Liver (tissue), 3 donors: ENCODE results near the gene CHST12.

Experiments
- ATF3 ChIP-seq: IDR thresholded peaks from 2 replicates; pipeline ENCODE4 v1.6.1; 2016; ENCODE audit warnings: antibody characterized with exemption
- CTCF ChIP-seq: fragments of 150-350 bp; IDR thresholded peaks from 2 replicates; pipeline ENCODE4 v1.5.1; 2017; ENCODE audit warnings: improper control_type of control experiment, low read depth, low read length; ENCODE audit not compliant: missing input control
- GABPA ChIP-seq, 2 donors: IDR thresholded peaks in 1 of 2; conservative IDR thresholded peaks in 1 of 2; 2 replicates each; pipeline ENCODE4 v1.6.1; 2016; ENCODE audit warnings: antibody characterized with exemption in 2 of 2, mild to moderate bottlenecking in 1 of 2, moderate library complexity in 1 of 2
- MAX ChIP-seq: IDR thresholded peaks from 2 replicates; pipeline ENCODE4 v1.6.1; 2016; ENCODE audit warnings: antibody characterized with exemption
- REST ChIP-seq: IDR thresholded peaks from 2 replicates; pipeline ENCODE4 v1.6.1; 2016; ENCODE audit warnings: antibody characterized with exemption, mild to moderate bottlenecking
- YY1 ChIP-seq: IDR thresholded peaks from 2 replicates; pipeline ENCODE4 v1.6.1; 2016; ENCODE audit warnings: antibody characterized with exemption, mild to moderate bottlenecking
- donor health status: healthy.
- donor health status: healthy.

GRCh38 chr7:2420216-2420933 lies 17.0 kb downstream of the CHST12 start:
- no peak for TF ChIP-seq CTCF
- no peak for TF ChIP-seq ATF3
- TF ChIP-seq GABPA (IDR thresholded peaks at IDR 0.05 in 1 of 2, conservative IDR thresholded peaks at IDR 0.05 in 1 of 2) = no peak
- TF ChIP-seq YY1 = no peak
- TF ChIP-seq REST = no peak
- TF ChIP-seq MAX = no peak
